GM19240 (cell line): ENCODE measurements around the gene KIAA1671.

Experiments used
- DNase-seq: peaks from one replicate; pipeline ENCODE4 v3.0.0; 2011; ENCODE audit warnings: low spot score; ENCODE audit not compliant: insufficient read length

KIAA1671 gene

GRCh38 chr22:25066861-25067435 is 114.4 kb downstream of the KIAA1671 start:
- no peak for DNase-seq

- DNase-seq: no peak
Measured at GRCh38 chr22:25067851-25068421, 115.4 kb downstream of the KIAA1671 start.

- DNase-seq: no peak
Measured at GRCh38 chr22:25068707-25069106, 116.2 kb downstream of the KIAA1671 start.

- DNase-seq: no peak
Measured at GRCh38 chr22:25069426-25069757, 116.9 kb downstream of the KIAA1671 start.

GRCh38 chr22:25069758-25070481 is 117.4 kb downstream of the KIAA1671 start:
- DNase-seq: no peak

GRCh38 chr22:25070956-25071355 is 118.4 kb downstream of the KIAA1671 start:
- no peak for DNase-seq

- DNase-seq: no peak
Measured at GRCh38 chr22:25071720-25072119, 119.2 kb downstream of the KIAA1671 start.

- no peak for DNase-seq
Measured at GRCh38 chr22:25072406-25072805, 119.9 kb downstream of the KIAA1671 start.

- no peak for DNase-seq
Measured at GRCh38 chr22:25076336-25076735, 123.8 kb downstream of the KIAA1671 start.

GRCh38 chr22:25077056-25077455 is 124.5 kb downstream of the KIAA1671 start:
- no peak for DNase-seq

- DNase-seq: no peak
Measured at GRCh38 chr22:25077964-25078363, 125.4 kb downstream of the KIAA1671 start.

- no peak for DNase-seq
Measured at GRCh38 chr22:25078591-25078990, 126.1 kb downstream of the KIAA1671 start.

- no peak for DNase-seq
Measured at GRCh38 chr22:25080855-25081254, 128.3 kb downstream of the KIAA1671 start.

GRCh38 chr22:25081409-25081824 is 128.9 kb downstream of the KIAA1671 start:
- DNase-seq: peak; percentile 45

- DNase-seq: no peak
Measured at GRCh38 chr22:25082096-25082495, 129.6 kb downstream of the KIAA1671 start.

GRCh38 chr22:25083056-25083806 is 130.7 kb downstream of the KIAA1671 start:
- no peak for DNase-seq

- no peak for DNase-seq
Measured at GRCh38 chr22:25083807-25084200, 131.3 kb downstream of the KIAA1671 start.

GRCh38 chr22:25084405-25085107 is 132.0 kb downstream of the KIAA1671 start:
- DNase-seq: no peak

GRCh38 chr22:25085156-25085555 is 132.6 kb downstream of the KIAA1671 start:
- no peak for DNase-seq

- DNase-seq: no peak
Measured at GRCh38 chr22:25085930-25086901, 133.7 kb downstream of the KIAA1671 start.
